Body of pancreas (tissue), 4 donors: ENCODE data around the gene ZNF773. TPM values are rescaled to one million over a fixed set of nuclear protein-coding genes. Genes with fewer than 3 reads are reported as not detected.
"Not testable (repeated sequence)": the region's sequence is repeated elsewhere in the genome, so short reads cannot be mapped to it uniquely, and the experiment has no call there.

Source experiments
- ATAC-seq: fragments of 150-250 bp; one replicate; pipeline ENCODE4 v1.9.1; 2016
- DNase-seq, 4 donors: peaks; one replicate each; pipeline ENCODE4 v3.0.0-alpha.2; 2019
- H3K27ac ChIP-seq, 4 donors: fragments of 200-600 bp; sonication (generic); 1 replicate in 3 of 4; 2 replicates in 1 of 4; pipeline versions ENCODE4 v1.5.1 to v1.6.1; 2016 to 2019; ENCODE audit warnings: mild to moderate bottlenecking in 1 of 4, mixed read lengths in 1 of 4, moderate library complexity in 1 of 4
- H3K27me3 ChIP-seq, 2 donors: fragments of 200-600 bp; sonication (generic); one replicate each; pipeline ENCODE4 v1.6.0; 2016; ENCODE audit warnings: mild to moderate bottlenecking in 1 of 2
- H3K36me3 ChIP-seq, 2 donors: fragments of 200-600 bp; sonication (generic); replicated peaks in 1 of 2; 2 replicates each; pipeline ENCODE4 v1.5.1; 2016; ENCODE audit warnings: low read depth in 2 of 2; ENCODE audit not compliant: insufficient read depth in 1 of 2
- H3K4me1 ChIP-seq: fragments of 200-600 bp; sonication (generic); one replicate; pipeline ENCODE4 v1.6.0; 2016
- H3K4me3 ChIP-seq, 2 donors: fragments of 200-600 bp; sonication (generic); 1 replicate in 1 of 2; 2 replicates in 1 of 2; pipeline ENCODE4 v1.5.1; 2016 to 2019
- H3K9me3 ChIP-seq, 3 donors: fragments of 200-600 bp; sonication (generic); 1 replicate in 2 of 3; 2 replicates in 1 of 3; pipeline ENCODE4 v1.5.1; 2016
- POLR2A ChIP-seq, 3 donors: fragments of 450-650 bp; IDR thresholded peaks; one replicate each; pipeline ENCODE4 v1.6.1; 2016; ENCODE audit warnings: antibody characterized with exemption in 3 of 3, mild to moderate bottlenecking in 2 of 3
- WGBS, 2 donors: methylation state at CpG; one replicate each; pipeline ENCODE4 v1.1.5; 2017; 5-methylcytosine and 5-hydroxymethylcytosine counted together
- intact Hi-C: fragments of 100-400 bp; cut with DNase I; formaldehyde crosslinking; loops from one replicate; pipeline ENCODE4 v1.15.1; 2023
- total RNA-seq, 2 donors: library from RNA; depleted of rRNA; stranded (reverse); fragments of >200 nt; gene quantifications; one replicate each; pipeline ENCODE4 v1.1.0, GENCODE V29; 2016
- TF ChIP-seq, protein P1 (sequence below), 7 experiments: fragments of 450-650 bp in 4 of 7; fragments of 200-600 bp in 3 of 7; sonication (generic) in 3 of 7; IDR thresholded peaks; one replicate each; pipeline ENCODE4 v1.5.1; 2016 to 2019; ENCODE audit warnings: antibody characterized with exemption in 7 of 7

Gene ZNF773
- total RNA-seq, 2 donors from 2014 or later: 1.6 to 2.0 TPM

- Histone ChIP-seq H3K36me3 (peaks cover 10 to 12% of the 10 kb centered on the region in 2 donors), H3K27me3 (no peaks in the 10 kb centered on the region), H3K4me3 (no peak overlapping the region), H3K9me3 (peaks cover 0 to 50% (median 0%) of the 10 kb centered on the region in 3 donors), H3K27ac (no peak overlapping the region), H3K4me1 (no peaks in the 10 kb centered on the region)
- TF ChIP-seq, protein P1, sequence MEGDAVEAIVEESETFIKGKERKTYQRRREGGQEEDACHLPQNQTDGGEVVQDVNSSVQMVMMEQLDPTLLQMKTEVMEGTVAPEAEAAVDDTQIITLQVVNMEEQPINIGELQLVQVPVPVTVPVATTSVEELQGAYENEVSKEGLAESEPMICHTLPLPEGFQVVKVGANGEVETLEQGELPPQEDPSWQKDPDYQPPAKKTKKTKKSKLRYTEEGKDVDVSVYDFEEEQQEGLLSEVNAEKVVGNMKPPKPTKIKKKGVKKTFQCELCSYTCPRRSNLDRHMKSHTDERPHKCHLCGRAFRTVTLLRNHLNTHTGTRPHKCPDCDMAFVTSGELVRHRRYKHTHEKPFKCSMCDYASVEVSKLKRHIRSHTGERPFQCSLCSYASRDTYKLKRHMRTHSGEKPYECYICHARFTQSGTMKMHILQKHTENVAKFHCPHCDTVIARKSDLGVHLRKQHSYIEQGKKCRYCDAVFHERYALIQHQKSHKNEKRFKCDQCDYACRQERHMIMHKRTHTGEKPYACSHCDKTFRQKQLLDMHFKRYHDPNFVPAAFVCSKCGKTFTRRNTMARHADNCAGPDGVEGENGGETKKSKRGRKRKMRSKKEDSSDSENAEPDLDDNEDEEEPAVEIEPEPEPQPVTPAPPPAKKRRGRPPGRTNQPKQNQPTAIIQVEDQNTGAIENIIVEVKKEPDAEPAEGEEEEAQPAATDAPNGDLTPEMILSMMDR (IDR thresholded peaks at IDR 0.05): no peak
- TF ChIP-seq POLR2A (IDR thresholded peaks at IDR 0.05): no peak
- intact Hi-C loops: no loop called here
- no peak for ATAC-seq
- no peak for DNase-seq
These were observed 11.7 kb downstream of the ZNF773 start for GRCh38 chr19:57511484-57511883.

GRCh38 chr19:57512845-57513244, 13.1 kb downstream of the ZNF773 start:
- 93 to 94% methylated on average over 6 of the region's 6 CpGs for WGBS, 2 donors
- Histone ChIP-seq H3K4me1 (no peaks in the 10 kb centered on the region), H3K4me3 (no peak overlapping the region), H3K9me3 (peaks cover 0 to 38% (median 0%) of the 10 kb centered on the region in 3 donors), H3K27me3 (no peaks in the 10 kb centered on the region), H3K27ac (no peak overlapping the region), H3K36me3 (no peaks in the 10 kb centered on the region)
- no peak for DNase-seq
- TF ChIP-seq, protein P1 (IDR thresholded peaks at IDR 0.05): no peak
- no peak for TF ChIP-seq POLR2A (IDR thresholded peaks at IDR 0.05)
- intact Hi-C loops: no loop called here
- no peak for ATAC-seq

DNA sequence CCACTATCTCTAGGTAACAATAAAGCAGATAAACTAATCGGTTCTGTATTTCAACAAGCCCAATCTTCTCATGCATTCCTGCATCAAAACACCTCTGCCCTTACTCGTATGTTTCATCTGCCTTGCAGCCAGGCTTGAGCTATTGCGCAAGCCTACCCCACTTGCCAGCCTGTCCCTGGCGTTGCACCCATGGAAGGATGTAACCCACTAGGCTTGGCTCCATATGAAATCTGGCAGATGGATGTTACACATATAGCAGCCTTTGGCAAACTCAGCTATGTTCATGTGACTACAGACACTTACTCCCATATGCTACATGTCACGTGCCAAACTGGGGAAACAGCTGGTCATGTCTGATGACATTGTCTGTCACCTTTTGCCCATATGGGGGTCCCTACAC, 15.5 kb downstream of the ZNF773 start:
- intact Hi-C loops: no loop called here
- WGBS, 2 donors: 74 to 90% methylated on average over 5 of the region's 5 CpGs
- no peaks in the 10 kb centered on the region for H3K27me3 ChIP-seq
- H3K27ac ChIP-seq: no peak overlapping the region
- TF ChIP-seq POLR2A (IDR thresholded peaks at IDR 0.05): no peak
- TF ChIP-seq, protein P1 (IDR thresholded peaks at IDR 0.05): no peak
- DNase-seq (no peak), ATAC-seq (no peak)
- H3K4me1 ChIP-seq: no peaks in the 10 kb centered on the region
- peaks cover 0 to 23% (median 0%) of the 10 kb centered on the region in 3 donors for H3K9me3 ChIP-seq
- no peaks in the 10 kb centered on the region for H3K36me3 ChIP-seq
- no peak overlapping the region for H3K4me3 ChIP-seq

DNA sequence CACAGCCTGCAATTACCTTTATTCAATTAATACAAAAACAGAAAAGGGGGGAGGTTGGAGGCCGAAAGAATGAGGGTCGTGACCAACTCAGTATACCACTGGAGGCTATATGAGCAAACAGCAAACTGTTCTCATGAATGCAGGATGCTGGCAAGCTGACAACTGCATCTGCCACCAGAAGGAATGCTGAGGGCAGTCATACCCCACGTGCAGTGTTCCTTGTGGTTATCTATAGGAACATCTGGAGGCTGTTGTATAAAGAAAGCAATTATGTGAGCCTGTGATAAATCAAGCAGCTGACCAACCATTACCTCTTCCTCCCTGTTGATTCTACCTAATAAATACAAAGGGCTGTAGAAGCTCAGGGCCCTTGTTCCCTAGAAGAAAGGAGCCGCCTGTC, 18.3 kb downstream of the ZNF773 start:
- H3K27ac ChIP-seq, ATAC-seq, H3K36me3 ChIP-seq, H3K27me3 ChIP-seq, H3K4me3 ChIP-seq, intact Hi-C loops, DNase-seq, H3K4me1 ChIP-seq: not testable (repeated sequence)
- 72 to 77% methylated on average over 4 of the region's 4 CpGs for WGBS, 2 donors
- peaks cover 0 to 12% (median 0%) of the 10 kb centered on the region in 3 donors for H3K9me3 ChIP-seq

DNA sequence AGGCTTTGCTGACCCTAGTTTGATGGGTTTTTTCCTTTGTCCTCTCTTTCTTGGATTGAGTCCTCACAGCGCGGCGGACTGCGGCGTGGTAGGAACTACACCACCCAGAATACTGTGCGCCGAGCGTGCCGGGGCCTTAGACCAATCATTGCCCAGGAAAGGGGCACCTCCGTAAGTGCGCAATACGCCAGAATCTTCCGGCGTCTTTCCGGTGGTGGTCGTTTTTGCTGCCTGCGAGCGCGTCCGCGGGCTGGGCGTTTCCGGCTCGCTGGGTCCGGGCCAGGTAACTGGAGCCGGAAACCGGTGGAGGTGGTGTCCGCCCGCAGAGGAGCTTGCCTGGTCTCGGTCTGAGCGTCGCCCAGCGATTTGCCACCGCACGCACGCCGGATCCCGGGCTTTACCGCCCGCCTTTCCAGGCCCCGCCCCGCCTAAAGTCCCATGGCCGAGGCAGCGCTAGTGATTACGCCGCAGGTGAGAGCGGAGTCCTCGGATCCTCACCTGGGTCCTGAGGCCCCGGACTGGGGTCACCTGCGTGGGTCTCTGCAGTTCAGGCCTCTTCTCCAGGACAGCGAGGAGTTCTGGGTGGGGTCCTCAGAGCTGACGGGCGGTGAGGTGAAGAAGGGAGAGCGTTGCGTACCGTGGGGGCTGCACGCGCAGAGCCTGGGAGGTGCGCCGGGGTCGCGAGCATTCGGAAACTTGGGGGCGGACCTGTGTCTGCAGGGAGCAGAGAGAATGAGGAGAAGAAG, 27.6 kb downstream of the ZNF773 start, which contains the start of gene ZNF549:
Gene ZNF549, plus strand, starts transcription at position 221 of the 746 bp plus-strand sequence. Its CDS starts 218 bp downstream, at position 439.
- Histone ChIP-seq H3K9me3 (peaks cover 0 to 21% (median 0%) of the 10 kb centered on the region in 3 donors), H3K4me3 (peak within 1 kb of the TSS; percentile 56 to 88), H3K27ac (peak within 1 kb of the TSS in 3 of 4 donors; percentile 45 to 86 (median 86)), H3K4me1 (peaks cover 13% of the 10 kb centered on the region), H3K36me3 (peaks cover 0 to 5% of the 10 kb centered on the region in 2 donors), H3K27me3 (no peaks in the 10 kb centered on the region)
- ATAC-seq (peak; percentile 99), DNase-seq (peak; percentile 84 to 93 (median 86))
- TF ChIP-seq POLR2A (IDR thresholded peaks at IDR 0.05): peak in 2 of 3 donors; percentile 53 to 54
- TF ChIP-seq, protein P1 (IDR thresholded peaks at IDR 0.05): peak in 1 of 7 experiments; percentile 12
- intact Hi-C loops: no loop called here
- WGBS, 2 donors: 2 to 3% methylated on average over 37 to 64 of the region's 64 CpGs
